ENCODE measurements around the gene SDCCAG8.

SDCCAG8 gene

GRCh38 chr1:243431591-243431990, 175.8 kb downstream of the SDCCAG8 start:
- no peak for DNase-seq

DNA sequence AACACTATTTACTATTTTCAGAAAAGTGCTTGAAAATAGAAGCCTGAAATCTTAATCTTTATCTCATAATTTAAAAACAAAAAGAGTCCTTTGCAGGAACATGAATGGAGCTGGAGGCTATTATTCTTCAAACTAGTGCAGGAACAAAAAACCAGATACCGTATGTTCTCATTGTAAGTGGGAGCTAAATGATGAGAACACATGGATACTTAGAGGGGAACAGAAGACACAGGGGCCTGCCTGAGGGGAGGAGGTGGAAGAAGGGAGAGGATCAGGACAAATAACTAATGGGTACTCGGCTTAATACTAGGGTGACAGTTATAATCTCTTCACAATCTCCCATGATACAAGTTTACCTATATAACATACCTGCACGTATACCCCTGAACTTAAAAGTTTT, 176.3 kb downstream of the SDCCAG8 start:
- no peak for DNase-seq

DNA sequence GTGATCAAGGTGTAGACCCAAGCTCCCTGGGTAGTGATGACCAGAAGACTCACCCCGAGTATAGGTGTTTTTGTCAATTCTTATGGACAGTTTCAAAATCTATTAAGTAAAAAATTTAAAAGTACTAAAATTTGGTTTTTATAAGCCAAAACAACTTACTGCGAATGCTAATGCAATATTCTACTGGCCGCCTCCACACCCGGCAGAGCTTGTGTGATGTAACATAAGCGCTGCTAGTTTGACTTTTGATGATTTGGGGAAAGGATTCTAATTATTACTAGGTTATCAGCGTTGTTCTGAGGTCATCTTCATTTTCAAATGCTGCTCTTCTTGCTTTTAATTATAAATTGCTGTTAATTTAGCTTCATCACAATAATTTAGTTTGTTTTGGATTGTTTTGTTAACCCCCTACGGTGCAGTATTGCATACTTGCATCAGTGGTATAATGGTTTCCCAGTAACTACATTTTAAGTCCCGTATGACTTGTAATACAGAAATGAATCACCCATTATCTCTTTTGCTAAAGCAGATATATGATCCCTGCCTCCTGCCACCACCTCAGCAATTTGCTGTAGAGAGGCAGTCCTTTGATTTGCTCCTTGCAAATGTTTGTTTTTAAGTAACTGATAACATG, 178.0 kb downstream of the SDCCAG8 start:
- no peak for DNase-seq

DNA sequence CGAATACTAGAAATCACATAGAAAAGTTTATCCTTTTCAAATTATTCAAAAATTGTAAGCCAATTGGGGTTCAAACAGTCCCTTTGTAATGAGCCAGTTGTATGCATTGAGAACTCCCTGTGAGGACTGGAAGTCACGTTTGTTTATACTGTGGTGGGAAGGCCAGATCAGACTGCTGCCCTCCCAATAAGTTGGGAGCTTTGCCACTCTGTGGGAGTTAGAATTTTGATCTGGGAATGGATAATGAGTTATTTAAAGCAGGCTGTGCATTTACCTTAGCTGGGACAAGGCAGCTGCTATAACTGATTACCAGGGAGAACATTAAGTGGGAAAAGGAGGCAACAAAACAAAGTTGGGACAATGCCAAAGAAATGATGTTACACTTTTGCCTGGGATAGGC, 178.8 kb downstream of the SDCCAG8 start:
- no peak for DNase-seq

DNA sequence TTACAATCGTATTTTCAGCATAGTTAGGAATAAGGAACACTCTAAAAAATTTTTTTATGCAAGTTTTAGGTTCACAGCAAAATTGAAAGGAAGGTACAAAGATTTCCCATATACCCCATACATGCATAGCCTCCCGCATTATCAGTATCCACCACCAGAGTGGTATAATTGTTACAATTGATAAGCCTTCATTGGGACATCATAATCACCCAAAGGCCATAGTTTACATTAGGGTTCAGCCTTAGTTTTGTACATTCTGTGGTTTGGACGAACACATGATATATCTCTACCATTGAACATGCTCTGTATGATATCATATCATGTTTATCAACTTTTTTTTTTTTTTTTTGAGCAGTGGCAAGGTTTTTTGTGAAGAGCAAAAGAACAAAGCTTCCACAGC, 180.0 kb downstream of the SDCCAG8 start:
- DNase-seq: no peak

DNA sequence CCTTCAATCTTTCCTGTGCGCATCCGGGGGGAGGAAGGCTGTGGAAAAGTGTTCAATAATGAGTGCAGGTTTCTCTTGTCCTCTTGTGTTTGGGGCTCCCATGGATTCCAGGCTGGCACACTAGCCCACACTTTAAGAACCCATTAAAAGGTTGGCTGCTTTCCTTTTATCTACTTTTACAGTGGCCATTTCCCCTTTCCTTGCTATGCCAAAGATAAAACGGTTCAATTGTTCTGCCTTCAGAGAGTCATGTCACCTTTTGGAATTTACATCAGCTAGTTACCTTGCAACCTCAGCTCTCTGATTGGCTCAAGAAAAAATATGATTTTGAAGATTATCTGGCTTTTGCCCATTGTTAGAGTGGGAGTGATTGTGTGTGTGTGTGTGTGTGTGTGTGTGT, 182.3 kb downstream of the SDCCAG8 start:
- no peak for DNase-seq

GRCh38 chr1:243438815-243439214, 183.0 kb downstream of the SDCCAG8 start:
- DNase-seq: no peak

DNA sequence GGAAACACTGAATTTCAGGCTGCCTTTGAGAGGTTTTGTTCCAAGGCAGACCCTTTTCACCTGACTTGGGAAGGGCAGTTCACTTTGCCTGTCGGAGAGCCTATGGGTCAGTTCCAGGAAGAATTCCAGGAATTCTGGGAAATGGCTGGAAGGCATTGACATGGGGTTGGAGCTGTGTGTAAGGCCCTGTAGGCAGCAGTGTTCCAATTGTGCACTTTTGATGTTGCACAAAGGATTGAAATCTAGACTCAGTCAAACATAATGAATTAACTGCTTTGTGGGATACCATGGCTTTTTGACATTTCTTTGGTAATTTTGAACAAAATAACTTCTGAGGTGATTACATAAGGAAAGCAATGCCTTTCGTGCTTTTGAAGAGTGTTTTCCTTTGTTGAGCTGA, 184.6 kb downstream of the SDCCAG8 start:
- DNase-seq: no peak

DNA sequence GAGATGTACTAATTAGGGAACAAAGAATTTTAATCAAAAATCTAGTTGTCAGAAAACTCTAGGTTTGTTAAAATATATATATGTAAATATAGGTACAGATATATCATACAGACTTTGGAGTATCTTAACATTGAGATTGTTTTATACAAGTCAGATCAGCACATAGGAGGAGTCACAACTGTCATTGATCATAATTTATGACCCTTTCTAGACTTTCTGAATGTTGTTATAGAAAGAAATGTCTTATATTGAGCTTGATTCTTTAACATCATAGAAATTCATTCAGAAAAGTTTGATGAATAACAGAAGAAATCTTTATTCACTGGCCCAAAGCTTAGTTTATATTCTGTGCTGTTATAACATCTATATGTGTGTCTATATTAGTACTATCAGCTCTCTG, 185.8 kb downstream of the SDCCAG8 start:
- no peak for DNase-seq

DNA sequence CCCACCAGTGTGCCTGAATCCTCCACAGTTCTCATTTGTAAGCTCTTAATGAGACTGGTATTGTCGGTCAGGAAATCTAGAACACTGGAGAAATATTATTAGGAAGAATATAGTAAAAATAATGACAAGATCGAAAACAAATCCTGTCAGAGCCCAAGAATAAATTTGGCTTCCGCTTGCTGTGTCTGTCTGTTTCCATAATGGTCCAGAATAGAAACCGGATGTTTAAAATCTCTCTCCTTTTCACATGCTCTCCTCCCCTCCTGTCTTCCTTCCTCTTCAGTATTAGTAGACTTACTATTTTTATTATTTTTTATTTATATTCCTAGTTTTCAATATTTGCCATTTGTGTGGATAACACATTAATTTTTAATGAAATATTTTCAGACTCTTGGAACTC, 187.7 kb downstream of the SDCCAG8 start:
- DNase-seq: no peak

GRCh38 chr1:243447347-243447746, 191.5 kb downstream of the SDCCAG8 start:
- no peak for DNase-seq

- no peak for DNase-seq
These were observed 192.0 kb downstream of the SDCCAG8 start for GRCh38 chr1:243447844-243448243.

GRCh38 chr1:243449373-243449772, 193.5 kb downstream of the SDCCAG8 start:
- no peak for DNase-seq

DNA sequence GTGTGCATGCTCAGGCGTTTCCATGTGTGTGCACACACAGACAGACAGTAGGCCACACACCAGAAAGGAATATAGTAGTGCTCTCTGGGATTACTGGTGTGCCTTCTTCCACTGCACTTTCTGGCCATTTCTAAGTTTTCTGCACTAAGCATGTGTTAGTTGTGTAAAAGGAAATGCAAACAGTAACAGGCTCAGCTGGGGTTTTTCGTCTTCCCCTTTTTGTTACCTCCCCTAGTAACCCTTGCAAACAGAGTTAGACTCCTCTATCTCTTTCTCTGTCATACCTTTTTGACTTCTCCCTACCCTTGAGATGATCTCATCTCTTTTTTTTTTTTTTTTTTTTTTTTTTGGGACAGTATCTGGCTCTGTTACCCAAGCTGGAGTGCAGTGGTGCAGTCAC, 196.3 kb downstream of the SDCCAG8 start:
- DNase-seq: no peak

DNA sequence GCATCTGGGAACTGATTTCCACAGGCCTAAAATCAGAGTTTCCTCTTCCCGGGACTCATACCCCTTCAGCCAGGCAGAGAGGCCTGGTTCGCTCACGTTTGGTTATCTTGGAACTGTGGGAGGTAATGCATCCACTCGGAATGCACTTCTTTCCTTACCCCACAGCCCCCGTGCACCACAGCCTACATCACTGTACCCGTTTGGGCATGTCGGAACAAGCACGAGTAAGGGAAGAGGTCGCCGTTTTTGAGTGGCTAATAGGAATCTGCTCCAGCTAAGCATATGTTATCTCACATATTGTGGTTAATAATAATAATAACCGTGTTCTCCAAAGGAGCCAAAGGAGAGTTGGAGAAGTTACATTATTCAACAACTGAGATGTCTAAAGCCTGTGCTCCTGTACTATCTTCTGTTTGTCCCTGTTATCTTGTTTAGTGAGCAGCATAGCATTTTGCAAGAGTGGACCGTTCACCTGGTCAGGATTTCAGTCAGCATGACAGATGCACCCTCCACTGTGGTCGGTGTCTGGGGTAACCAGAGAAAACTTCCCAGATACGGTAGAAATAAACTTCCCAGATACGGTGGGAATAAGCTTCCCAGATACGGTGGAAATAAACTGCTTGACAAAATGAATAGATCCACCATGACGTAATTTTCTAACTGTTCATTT, 198.6 kb downstream of the SDCCAG8 start:
- DNase-seq: no peak

GRCh38 chr1:243455760-243456651, 200.2 kb downstream of the SDCCAG8 start:
- no peak for DNase-seq

GRCh38 chr1:243457363-243457982, 201.6 kb downstream of the SDCCAG8 start:
- no peak for DNase-seq

GRCh38 chr1:243459059-243459458, 203.2 kb downstream of the SDCCAG8 start:
- DNase-seq: no peak

DNA sequence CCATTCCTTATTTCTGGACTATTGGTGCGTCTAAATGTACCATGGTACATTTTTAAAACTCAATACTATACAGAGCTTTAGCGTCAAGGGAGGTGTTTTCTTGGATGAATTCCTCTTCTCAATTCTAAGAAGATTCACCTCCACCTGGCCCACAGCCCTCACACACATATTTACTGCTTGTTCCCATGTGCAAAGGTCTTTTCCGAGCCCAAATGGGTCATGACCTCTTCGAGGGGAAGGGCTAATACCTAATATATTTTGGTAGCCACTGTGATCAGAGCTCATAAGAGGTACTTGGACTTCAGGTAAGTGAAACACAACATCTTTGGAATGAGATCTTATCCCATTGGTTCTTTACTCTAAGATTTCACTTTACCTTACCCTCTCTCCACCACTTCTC, 205.9 kb downstream of the SDCCAG8 start:
- no peak for DNase-seq

DNA sequence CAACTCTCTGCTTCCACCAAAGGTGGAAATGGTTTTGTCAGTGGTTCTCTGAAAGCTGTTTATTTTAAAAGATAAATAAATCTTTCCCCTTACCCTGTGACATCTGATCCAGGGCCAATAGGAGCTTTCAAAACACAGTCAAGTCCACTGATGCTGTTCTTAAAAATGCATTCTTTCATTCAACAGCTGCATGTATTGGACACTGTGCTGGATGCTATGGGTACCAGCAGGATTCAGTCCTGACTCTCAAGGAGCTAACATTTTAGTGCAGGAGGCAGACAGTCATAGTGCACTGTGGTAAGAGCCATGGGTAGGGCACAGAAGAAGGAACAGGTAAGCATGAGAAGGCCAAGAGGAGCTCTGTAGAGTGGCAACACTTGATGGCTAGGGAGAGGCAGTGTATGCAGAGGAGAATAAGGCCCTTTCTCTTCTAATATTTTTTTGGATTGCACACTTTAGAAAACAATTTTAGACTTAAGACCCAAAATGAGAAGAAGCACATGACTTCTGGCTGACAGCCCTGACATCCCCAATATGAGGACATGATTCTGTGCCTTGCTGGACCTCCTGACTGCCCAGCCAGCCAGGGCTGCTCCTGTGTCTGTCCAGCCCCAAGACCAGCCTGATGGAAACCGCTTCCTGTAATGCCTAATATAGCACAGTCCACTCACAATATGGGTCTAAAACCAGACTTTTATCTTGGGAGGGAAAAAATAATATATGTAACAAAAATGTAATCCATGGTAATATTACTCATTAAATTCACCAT, 207.3 kb downstream of the SDCCAG8 start:
- no peak for DNase-seq

- DNase-seq: no peak
These were observed 209.2 kb downstream of the SDCCAG8 start for GRCh38 chr1:243465081-243465480.

- DNase-seq: no peak
These were observed 209.9 kb downstream of the SDCCAG8 start for GRCh38 chr1:243465738-243466137.

- DNase-seq: no peak
These were observed 213.7 kb downstream of the SDCCAG8 start for GRCh38 chr1:243469497-243469896.
